HG02798 (cell line): ENCODE data around the gene KCTD8.

Experiments
- ATAC-seq: cut with Tn5 transposase; IDR thresholded peaks from one replicate; pipeline ENCODE4 v1.9.1; 2021; ENCODE audit warnings: mild to moderate bottlenecking; ENCODE audit not compliant: unreplicated experiment, poor library complexity

The KCTD8 gene

DNA sequence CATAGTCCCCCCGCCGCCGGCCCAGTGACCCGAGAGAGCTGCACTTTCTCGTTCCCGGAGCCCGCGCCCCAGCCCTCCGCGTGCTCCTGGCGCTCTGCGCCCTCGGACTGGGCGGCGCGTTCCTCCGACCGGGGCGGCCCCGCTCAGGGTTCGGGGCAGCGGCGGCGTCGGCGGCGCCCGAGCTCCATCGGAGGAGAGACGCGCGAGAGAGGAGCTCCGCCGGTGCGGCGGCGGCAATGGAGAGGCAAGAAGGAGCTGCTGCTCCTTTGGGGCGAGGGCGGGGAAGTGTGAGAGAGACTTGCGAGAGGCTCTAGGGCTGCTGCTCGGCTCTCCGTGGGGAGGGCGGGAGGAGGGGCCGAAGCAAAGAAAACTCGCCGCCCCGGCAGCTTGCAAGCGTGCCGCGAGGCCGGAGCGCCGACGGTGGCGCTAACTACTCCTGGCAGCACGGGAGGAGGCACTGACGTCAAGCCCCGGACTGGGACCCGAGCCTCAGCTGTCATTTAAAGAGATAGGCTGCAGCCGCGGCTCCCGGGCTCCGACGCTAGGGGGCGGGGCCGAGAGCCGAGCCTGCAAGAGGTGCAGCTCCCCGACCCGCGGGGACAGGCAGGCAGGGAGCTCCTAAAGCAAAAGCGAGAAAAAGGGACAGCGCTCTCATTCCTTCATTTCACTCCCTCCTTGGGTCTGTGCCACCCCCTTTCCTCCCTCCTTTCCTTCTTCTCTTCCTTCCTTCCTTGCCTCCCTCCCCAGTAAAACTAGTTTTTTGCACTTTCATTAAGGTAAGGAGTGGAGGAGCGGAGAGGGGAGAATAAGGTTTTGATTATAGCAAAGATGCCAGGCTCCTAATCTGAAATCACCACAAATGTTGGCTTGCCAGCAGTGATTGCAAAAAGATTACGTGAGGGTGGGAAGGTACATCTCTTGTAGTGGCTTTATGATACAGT is at the start of gene KCTD8:
TSS of gene KCTD8 (minus strand) at position 289 of the 941 bp plus-strand sequence.
- ATAC-seq: peak; percentile 98

GRCh38 chr4:44494810-44495701 is 46.4 kb upstream of the KCTD8 start:
- ATAC-seq: no peak

DNA sequence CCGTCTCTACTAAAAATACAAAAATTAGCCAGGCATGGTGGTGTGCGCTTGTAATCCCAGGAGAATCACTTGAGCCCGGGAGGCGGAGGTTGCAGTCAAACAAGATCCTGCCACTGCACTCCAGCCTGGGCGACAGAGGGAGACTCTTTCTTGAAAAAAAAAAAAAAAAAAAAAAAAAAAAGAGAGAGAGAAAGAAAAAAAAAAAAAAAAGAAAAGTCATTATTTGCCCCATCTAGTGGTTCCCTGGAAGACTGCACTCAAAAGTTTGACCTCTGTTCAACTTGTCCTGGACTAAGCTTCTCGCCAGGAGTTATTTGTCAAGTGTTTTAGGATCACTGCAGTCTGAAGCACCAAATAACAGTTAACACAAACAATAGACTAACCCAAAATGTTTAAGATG is 45.3 kb upstream of the KCTD8 start:
- ATAC-seq: peak; percentile 71

DNA sequence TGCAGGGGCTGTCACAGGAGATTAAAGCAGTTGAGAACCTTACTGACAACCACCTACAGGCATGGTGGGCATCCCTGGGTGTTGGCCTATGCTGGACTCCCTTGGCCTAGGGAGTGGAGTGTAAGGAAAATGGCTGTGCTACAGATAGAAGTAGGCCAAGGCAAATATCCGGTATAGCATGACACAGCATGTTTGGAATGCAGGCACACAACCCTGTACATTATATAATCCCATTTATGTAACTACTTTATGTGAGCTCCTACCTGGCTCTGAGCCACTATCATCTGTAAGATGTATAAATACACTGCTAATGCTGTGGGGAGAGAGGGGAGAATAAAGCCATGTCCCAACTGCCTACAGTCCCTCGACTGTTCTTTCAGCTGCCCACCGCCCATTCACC is 38.7 kb upstream of the KCTD8 start:
- ATAC-seq: no peak

GRCh38 chr4:44479731-44480130 is 31.1 kb upstream of the KCTD8 start:
- ATAC-seq: no peak

- ATAC-seq: no peak
Observed at GRCh38 chr4:44462259-44462658, 13.7 kb upstream of the KCTD8 start.

- peak; percentile 11 for ATAC-seq
Observed at GRCh38 chr4:44447563-44448504, 775 bp downstream of the KCTD8 start.

DNA sequence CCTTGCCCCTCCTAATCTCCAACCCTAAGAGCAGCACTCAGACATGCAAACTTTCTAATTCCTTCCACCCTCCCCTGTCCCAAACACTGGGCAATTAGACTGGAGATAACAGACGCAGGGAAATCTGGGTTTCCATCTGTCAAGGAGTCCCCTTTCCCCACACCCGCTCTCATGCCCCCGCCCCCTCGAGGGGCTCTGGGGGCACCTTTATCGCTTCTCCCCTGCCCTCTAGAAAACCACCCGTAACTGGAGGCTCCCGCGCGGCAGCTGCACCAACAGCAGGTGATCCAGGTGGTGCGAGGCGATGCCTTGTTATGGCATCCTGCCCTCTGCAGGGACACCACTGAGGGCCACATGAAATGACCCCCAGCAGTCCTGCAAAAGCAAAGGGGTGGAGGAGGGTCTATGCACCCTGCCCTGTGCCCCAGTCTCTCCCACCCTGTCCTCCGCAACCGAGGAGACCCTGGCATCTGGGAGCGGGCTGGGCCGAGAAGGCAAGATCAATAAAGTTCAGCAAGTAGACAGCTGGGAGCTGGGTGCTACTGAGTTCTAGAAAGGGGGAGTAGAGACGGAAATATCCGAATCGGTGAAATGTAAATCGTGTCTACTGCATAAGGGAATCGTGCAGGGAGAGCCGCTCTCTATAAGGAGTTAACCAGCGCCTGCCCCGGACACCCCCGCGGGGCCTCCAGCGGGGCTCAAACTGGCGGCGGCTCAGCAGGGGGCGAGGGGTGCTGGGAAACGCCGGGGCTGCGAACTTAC is 1.6 kb downstream of the KCTD8 start:
- ATAC-seq: no peak

GRCh38 chr4:44446191-44446590 is 2.4 kb downstream of the KCTD8 start:
- no peak for ATAC-seq

DNA sequence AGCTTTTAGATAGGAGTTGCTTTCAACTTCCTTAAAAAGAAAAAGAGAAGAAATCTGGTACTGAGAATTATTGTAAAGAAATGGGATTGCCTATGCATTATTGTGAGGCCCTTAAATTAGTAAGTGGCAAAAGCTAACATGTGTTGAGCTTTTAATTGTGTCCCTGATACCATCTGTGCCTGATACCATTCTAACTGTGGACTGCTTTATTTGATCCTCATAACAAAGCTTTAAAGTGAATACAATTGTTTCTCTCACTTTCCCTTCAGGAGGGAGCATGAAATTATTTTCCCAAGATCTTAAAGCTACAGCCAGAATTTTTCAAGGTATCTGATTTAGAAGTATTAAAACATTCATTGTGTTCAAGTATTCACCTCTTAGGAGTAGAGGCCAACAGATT is 9.9 kb downstream of the KCTD8 start:
- ATAC-seq: no peak

GRCh38 chr4:44434247-44434646 is 14.4 kb downstream of the KCTD8 start:
- ATAC-seq: no peak

DNA sequence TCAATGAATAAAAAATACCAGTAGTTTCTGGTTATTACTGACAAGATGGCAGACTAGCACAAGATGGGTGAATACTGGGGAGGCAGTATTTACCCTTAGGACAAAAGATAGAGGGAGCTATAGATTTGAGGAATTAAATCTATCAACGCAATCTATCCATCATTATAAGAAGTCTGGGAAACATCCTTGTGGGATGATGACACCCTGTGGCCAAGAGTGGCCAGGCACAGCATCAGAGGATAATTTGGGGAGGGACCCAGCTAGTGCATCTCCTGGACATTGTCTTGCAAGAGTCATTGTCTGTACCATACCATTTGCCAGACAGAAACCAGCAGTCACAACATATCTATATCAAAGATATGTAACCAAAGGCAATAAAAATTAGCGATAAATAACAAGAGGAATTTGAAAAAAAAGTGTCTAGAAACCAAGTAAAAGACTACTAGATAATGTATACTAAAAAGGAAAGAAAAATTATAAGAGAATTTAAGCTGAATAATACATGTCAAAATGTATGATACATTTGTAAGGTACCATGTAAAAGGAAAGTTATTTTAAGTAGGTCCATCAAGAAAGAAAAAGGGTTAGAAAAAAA is 22.9 kb downstream of the KCTD8 start:
- ATAC-seq: no peak

- no peak for ATAC-seq
Observed at GRCh38 chr4:44422912-44423311, 25.7 kb downstream of the KCTD8 start.

- no peak for ATAC-seq
Observed at GRCh38 chr4:44421330-44422065, 27.1 kb downstream of the KCTD8 start.

DNA sequence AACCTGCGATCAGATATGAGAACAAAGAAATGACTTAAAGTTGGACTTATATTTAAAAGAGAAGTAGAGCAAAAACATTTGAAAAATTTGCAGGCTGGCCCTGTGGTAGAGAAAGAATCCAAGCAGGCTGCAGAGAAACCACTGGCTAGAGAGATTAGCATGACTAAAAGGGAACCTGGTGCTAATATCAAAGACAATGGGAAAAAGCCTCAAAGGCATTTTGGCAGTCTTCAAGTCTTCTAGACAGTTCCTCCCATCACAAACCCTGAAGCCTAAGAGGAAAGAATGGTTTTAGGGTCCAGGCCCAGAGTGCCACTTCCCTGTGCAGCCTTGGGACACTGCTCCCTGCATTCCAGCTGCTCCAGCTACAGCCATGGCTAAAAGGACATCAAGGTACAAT is 33.4 kb downstream of the KCTD8 start:
- ATAC-seq: no peak

GRCh38 chr4:44368413-44369167 is 80.0 kb downstream of the KCTD8 start:
- no peak for ATAC-seq

DNA sequence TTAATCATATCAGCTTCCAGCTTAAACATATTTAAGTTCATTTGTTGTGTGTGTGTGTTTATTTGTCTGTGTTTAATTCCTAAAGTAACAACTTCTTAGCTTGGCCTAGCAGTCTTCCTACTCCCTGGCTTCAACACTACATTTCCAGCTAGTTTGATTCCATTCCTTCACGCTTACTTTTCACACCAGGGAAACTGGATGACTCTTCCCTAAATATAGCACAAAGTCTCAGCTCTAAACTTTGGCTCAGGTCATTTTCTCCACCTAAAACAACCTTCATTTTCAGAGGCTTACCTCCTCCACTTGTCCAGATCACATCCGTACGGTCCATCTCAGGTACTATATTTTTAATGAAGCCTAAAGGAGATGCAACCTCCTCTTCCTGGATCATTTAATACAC is 94.4 kb downstream of the KCTD8 start:
- ATAC-seq: no peak

- no peak for ATAC-seq
Observed at GRCh38 chr4:44351069-44351468, 97.5 kb downstream of the KCTD8 start.
